ENCODE results near the gene RNU1-4.
"Not testable (repeated sequence)": the region's sequence is repeated elsewhere in the genome, so short reads cannot be mapped to it uniquely, and the experiment has no call there.

DNA sequence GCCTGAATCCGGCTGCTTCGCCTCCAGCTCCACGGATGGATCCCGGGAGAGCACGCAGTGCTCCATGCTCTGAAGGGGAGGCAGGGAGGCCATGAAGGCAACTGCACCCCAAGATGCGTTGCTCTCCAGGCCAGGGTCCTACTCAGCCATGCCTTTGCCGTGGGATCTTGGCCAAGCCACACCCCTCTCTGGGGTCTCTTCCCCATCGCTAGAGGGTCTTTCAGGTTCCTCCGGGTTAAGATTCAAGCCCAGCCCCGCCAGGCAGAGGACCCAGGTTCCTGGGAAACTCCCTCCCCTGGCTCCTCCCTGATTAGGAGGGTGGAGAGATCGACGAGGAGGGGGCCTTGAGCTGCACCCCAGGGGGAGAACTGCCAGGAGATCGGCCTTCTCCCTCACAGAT lies 36.2 kb upstream of the RNU1-4 start:
- TF ChIP-seq, protein P1, sequence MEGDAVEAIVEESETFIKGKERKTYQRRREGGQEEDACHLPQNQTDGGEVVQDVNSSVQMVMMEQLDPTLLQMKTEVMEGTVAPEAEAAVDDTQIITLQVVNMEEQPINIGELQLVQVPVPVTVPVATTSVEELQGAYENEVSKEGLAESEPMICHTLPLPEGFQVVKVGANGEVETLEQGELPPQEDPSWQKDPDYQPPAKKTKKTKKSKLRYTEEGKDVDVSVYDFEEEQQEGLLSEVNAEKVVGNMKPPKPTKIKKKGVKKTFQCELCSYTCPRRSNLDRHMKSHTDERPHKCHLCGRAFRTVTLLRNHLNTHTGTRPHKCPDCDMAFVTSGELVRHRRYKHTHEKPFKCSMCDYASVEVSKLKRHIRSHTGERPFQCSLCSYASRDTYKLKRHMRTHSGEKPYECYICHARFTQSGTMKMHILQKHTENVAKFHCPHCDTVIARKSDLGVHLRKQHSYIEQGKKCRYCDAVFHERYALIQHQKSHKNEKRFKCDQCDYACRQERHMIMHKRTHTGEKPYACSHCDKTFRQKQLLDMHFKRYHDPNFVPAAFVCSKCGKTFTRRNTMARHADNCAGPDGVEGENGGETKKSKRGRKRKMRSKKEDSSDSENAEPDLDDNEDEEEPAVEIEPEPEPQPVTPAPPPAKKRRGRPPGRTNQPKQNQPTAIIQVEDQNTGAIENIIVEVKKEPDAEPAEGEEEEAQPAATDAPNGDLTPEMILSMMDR (IDR thresholded peaks at IDR 0.05): not testable (repeated sequence)
- not testable (repeated sequence) for TF ChIP-seq ZFX (IDR thresholded peaks at IDR 0.05; ENCODE audit: borderline replicate concordance)

Data from 22Rv1 (cell line).